ENCODE results near the gene COL8A2.

COL8A2 gene

GRCh38 chr1:36062315-36062714 is 62.7 kb downstream of the COL8A2 start:
- DNase-seq (ENCODE audit: extremely low read depth, low read depth): no peak
- no peak for TF ChIP-seq CTCF (IDR thresholded peaks at IDR 0.05; ENCODE audit: low read depth, low read length, missing control alignments)
- no peak overlapping the region for H3K4me3 ChIP-seq (replicated peaks; ENCODE audit: low read depth, low read length)

- H3K4me3 ChIP-seq (replicated peaks; ENCODE audit: low read depth, low read length): no peak overlapping the region
- DNase-seq (ENCODE audit: extremely low read depth, low read depth): no peak
- no peak for TF ChIP-seq CTCF (IDR thresholded peaks at IDR 0.05; ENCODE audit: low read depth, low read length, missing control alignments)
Observed at GRCh38 chr1:36055706-36056105, 69.3 kb downstream of the COL8A2 start.

- no peak for TF ChIP-seq CTCF (IDR thresholded peaks at IDR 0.05; ENCODE audit: low read depth, low read length, missing control alignments)
- no peak for DNase-seq (ENCODE audit: extremely low read depth, low read depth)
Observed at GRCh38 chr1:36053978-36054377, 71.0 kb downstream of the COL8A2 start.

GRCh38 chr1:36051821-36052220 is 73.2 kb downstream of the COL8A2 start:
- TF ChIP-seq CTCF (IDR thresholded peaks at IDR 0.05; ENCODE audit: low read depth, low read length, missing control alignments): no peak

More at GRCh38 chr1:36053978-36054377, 71.0 kb downstream of the COL8A2 start:
- no peak overlapping the region for H3K4me3 ChIP-seq (replicated peaks; ENCODE audit: low read depth, low read length)

More at GRCh38 chr1:36051821-36052220, 73.2 kb downstream of the COL8A2 start:
- no peak for DNase-seq (ENCODE audit: extremely low read depth, low read depth)
- H3K4me3 ChIP-seq (replicated peaks; ENCODE audit: low read depth, low read length): no peak overlapping the region

All from HFF-Myc (cell line).